Measurements from ENCODE around the gene CENPM.

CENPM gene

GRCh38 chr22:41912338-41913039 is 34.5 kb downstream of the CENPM start:
- DNase-seq = no peak

GRCh38 chr22:41911001-41911611 is 35.8 kb downstream of the CENPM start:
- DNase-seq = peak; percentile 35

- DNase-seq = peak; percentile 38
Measured at GRCh38 chr22:41910050-41911000, 36.6 kb downstream of the CENPM start.

GRCh38 chr22:41909310-41910049 is 37.5 kb downstream of the CENPM start:
- DNase-seq = no peak

GRCh38 chr22:41908411-41909309 is 38.3 kb downstream of the CENPM start:
- DNase-seq = no peak

GRCh38 chr22:41907436-41908401 is 39.2 kb downstream of the CENPM start:
- no peak for DNase-seq

GRCh38 chr22:41906822-41907221 is 40.1 kb downstream of the CENPM start:
- no peak for DNase-seq

GRCh38 chr22:41905411-41906202 is 41.3 kb downstream of the CENPM start:
- DNase-seq = no peak

- DNase-seq = no peak
Measured at GRCh38 chr22:41904450-41905410, 42.2 kb downstream of the CENPM start.

- DNase-seq = no peak
Measured at GRCh38 chr22:41902932-41903421, 44.0 kb downstream of the CENPM start.

- no peak for DNase-seq
Measured at GRCh38 chr22:41902016-41902415, 44.9 kb downstream of the CENPM start.

- no peak for DNase-seq
Measured at GRCh38 chr22:41900652-41901312, 46.2 kb downstream of the CENPM start.

GRCh38 chr22:41899992-41900651 is 46.8 kb downstream of the CENPM start:
- no peak for DNase-seq

- no peak for DNase-seq
Measured at GRCh38 chr22:41899110-41899509, 47.8 kb downstream of the CENPM start.

GRCh38 chr22:41898645-41899044 is 48.3 kb downstream of the CENPM start:
- DNase-seq = no peak

- no peak for DNase-seq
Measured at GRCh38 chr22:41893591-41894375, 53.2 kb downstream of the CENPM start.

Data from activated naive CD4-positive, alpha-beta T cell treated with Interleukin-2 at 50 U/mL for 16 hours (primary cell).